HCEC 1CT (cell line): ENCODE data around the gene PTPN6.
A peak's percentile ranks its signal among the peaks of the same experiment; 100 is the strongest.

ENCODE experiments used
- DNase-seq: peaks from one replicate; pipeline ENCODE4 v3.0.0-alpha.2; 2017

Gene PTPN6

GRCh38 chr12:6975297-6976032 is 24.3 kb downstream of the PTPN6 start:
- no peak for DNase-seq

DNA sequence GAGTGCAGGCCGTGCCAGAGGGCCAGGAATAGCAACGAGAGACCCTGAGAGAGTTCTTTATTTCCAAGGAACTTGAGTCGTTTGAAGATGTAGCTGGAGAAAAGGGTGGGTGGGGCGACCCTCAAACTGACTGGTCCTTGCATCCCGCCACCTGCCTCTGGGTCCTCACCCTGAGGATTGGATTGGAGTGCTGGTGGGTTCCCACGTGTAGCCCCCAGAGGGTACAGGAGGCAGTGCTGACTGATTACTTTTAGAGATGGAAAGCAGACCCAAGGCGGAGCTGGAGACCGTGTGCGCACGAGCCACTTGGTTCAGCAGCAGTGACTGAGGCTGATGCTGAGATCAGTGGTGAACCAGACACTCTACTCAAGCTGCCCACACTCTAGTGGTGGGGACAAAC is 26.5 kb downstream of the PTPN6 start:
- no peak for DNase-seq

GRCh38 chr12:6978188-6978587 is 27.0 kb downstream of the PTPN6 start:
- DNase-seq, result no peak

- no peak for DNase-seq
Measured at GRCh38 chr12:6978611-6979011, 27.5 kb downstream of the PTPN6 start.

DNA sequence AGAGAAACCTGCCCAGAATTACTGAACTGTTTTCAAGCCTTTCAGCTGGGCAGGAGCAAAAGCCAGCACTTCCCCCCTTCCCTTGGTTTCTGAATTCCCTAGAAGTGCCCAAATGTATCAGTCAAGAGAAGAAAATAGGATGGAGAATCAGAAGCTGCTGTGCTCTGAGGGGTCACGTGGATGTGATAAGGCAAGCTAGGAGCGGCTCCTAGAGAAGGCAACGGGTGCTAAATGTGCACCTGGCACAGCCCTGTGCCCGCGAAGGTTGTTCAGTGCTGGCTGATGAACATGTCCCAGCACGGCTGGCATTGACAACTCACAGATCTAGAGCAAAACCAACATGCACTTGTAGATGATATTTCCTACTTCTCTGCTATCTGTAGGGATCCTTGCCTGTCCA is 27.9 kb downstream of the PTPN6 start:
- no peak for DNase-seq

GRCh38 chr12:6979453-6979852 is 28.3 kb downstream of the PTPN6 start:
- no peak for DNase-seq

GRCh38 chr12:6980075-6980474 is 28.9 kb downstream of the PTPN6 start:
- no peak for DNase-seq

- DNase-seq, result no peak
Measured at GRCh38 chr12:6980740-6981139, 29.6 kb downstream of the PTPN6 start.

DNA sequence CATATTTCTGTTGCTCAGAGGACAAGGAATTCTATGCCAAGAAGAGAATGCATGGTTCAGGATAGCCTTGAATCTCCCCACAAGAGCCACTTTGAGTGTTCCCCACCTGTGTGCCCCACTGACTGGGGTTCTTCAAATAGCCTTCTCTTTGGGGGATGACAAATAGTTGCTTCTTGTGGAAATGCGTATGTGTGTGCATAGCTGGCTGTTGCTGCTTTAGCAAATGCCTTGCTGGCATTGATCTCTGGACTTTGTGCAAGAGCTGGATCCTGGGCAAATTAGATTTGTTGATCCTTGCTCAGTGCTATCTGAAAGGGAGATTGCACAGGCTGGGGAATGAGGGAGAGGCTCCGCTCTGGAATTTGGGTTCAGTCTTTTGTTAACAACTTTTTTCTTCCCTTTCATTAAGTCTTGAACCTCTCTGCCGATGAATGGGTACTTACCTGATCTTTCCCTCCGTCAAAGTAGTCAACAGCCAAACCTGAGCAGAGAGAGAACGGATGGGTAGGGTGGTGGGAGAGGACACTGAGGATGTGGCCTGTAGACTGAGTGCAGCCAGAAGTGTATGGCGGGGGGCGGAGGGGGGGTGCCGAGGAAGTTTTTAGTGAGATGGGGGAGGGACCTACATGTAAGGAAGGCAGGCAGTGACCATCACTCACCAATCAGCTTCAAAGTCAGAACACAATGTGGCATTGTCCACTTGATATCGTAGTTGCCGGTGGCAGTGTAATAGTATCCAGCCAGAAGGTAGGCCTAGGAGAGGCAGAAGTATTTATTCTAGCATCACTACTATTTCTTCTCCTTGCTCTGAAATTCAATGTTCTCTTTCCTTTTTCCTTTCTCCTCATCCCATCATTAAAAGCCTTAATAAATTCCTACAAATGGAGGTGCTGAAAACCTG is 30.2 kb downstream of the PTPN6 start:
- DNase-seq, result no peak

- no peak for DNase-seq
Measured at GRCh38 chr12:6982532-6982931, 31.4 kb downstream of the PTPN6 start.

DNA sequence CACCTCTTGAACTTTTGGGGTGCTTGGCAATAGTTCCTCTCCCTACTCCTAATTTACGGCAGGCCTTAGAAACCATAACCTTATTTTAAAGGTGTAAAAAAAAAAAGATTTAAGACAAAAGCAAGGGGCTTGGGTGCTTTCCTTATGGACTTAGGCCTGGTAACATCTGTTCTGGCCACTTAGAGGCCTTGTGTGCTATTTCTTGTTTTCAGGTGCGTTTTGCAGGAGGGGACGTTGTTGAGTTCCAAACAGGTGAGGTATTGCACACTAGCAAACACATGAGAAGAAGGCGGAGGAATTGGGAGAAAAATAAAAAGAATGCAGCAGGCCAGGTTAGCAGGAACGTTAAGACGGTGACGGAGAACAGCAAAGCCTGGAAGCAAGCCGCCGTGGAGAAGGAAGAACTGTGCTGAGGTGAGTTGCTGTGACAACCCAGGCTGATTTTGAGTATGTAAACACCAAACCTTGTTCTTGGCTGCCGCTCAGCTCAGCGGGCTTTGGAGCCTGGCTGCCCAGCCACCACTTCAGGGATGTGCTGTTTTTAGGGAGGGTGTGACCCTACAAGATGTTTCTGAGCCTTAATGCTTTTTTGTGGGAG is 36.9 kb downstream of the PTPN6 start:
- DNase-seq, result no peak

DNA sequence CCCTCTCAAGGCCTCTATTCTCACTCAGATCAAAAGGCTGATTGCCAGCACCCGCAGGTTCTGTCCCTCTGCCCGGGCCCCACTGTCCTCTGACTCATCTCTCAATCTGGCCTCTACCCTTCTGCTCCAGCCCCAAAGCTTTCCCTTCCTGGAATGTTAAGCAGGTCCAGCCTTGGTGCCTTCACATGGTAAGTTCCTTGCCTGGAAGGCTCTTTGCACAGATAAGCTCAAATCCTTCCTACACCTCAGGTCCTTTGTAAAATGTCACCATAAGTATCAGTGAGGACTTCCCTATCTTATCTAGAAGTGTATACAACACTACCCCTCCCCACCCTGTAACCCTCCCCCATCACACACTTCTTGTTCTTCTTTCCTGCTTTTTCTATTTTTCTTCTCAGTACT is 44.9 kb downstream of the PTPN6 start:
- DNase-seq, result peak; percentile 83

GRCh38 chr12:6998715-6999451 is 47.7 kb downstream of the PTPN6 start:
- peak; percentile 24 for DNase-seq

- DNase-seq, result no peak
Measured at GRCh38 chr12:7001921-7002591, 50.9 kb downstream of the PTPN6 start.

DNA sequence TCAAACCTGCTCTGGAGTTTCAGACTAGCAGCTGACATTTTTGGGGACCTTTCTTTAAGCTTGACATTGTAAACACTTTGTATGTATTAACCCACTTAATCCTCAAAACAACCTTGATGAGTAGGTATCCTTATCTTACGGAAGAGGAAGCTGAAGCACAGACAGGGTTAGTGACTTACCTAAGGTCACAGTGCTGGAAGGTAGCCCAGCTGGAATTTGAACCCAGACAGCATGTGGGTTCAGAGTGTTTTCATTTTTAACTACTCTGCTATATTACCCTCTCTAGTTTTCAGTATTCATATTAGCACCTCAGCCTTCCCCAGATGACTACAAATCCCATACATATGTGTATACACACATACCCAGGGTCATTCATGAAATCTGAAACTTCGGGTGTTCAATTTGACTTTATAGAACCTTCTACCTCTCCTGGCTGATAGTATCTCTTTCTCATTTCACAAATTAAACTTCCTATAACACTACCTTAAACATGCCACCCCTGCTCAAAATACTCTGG is 53.2 kb downstream of the PTPN6 start:
- DNase-seq, result no peak

GRCh38 chr12:7004840-7005239 is 53.7 kb downstream of the PTPN6 start:
- no peak for DNase-seq

DNA sequence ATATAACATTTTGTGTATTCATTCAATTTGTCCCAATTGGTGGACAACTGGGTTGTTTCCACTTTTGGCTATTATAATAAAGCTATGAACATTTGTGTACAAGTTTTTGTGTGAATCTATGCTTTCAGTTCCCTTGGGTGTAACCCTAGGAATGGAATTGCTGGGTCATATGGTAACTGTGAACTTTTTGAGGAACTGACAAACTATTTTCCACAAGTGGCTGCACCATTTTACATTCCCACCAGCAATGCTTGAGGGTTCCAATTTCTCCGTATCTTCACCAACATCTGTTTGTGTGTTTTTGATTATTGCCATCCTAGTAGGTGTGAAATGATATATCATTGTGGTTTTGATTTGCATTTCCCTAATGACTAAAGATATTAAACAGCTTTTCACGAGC is 54.2 kb downstream of the PTPN6 start:
- DNase-seq, result no peak

DNA sequence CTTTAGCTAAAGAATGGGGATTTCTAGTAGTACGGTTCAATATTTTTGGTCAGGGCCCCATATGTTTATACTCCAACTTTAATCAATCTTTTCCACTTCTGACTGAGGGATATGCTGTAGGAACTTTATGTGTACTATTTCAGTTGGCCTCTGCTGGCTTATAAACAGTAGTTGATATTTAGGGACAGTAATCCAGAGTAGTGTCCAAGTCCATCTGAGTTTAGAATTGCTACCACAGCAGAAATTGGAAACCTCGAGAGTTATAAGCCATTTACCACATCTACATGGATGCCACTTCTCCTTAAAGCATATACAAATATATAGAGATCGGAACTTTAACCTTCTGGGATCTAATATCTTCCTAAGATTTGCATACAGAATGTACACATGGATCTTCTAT is 55.5 kb downstream of the PTPN6 start:
- DNase-seq, result no peak

- no peak for DNase-seq
Measured at GRCh38 chr12:7008864-7009263, 57.7 kb downstream of the PTPN6 start.

DNA sequence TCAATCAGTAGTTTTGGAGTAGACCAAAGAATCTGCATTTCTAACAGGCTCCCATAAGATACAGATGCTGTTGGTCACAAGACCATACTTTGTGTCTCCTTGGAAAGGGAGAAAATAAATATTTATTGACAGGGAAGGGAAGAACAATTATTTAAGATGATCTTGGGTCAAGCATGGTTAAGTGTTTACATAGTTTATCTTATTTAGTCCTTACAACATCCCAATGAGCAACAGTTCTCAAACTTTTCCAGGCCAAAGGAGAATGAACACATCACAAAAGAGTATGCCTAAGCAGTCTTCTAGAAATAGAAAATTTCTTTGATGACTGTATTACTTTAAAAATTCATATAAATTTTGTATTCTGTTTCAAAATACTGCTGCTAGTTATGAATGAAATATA is 58.4 kb downstream of the PTPN6 start:
- DNase-seq, result no peak
